Kidney (tissue), 22 donors: ENCODE results near the gene MIEN1. TPM values are rescaled to one million over a fixed set of nuclear protein-coding genes. Genes with fewer than 3 reads are reported as not detected.

Experiments used
- DNase-seq, 5 donors: peaks; one replicate each; pipeline ENCODE4 v3.0.0-alpha.2; 2013 to 2020
- FAIRE-seq: peaks from 2 replicates; lab custom pipeline; 2012; peaks lifted over from hg19 to GRCh38; lab: Jason Lieb, UNC
- H3K27ac ChIP-seq, 2 donors: one replicate each; pipeline ENCODE4 v1.7.0; 2013; ENCODE audit warnings: low read depth in 2 of 2, low read length in 2 of 2, inconsistent platforms in 1 of 2
- H3K27me3 ChIP-seq: one replicate; pipeline ENCODE4 v1.7.1; 2013; ENCODE audit warnings: low read length, inconsistent platforms; ENCODE audit not compliant: control insufficient read depth, insufficient read depth
- H3K36me3 ChIP-seq, 3 donors: one replicate each; pipeline versions ENCODE4 v1.7.0 to v1.7.1; 2013; ENCODE audit warnings: low read length in 3 of 3, control low read depth in 1 of 3, inconsistent platforms in 1 of 3; ENCODE audit not compliant: insufficient read depth in 3 of 3, control insufficient read depth in 2 of 3
- H3K4me1 ChIP-seq, 3 donors: one replicate each; pipeline versions ENCODE4 v1.7.0 to v1.7.1; 2013; ENCODE audit warnings: low read length in 3 of 3, inconsistent platforms in 1 of 3, low read depth in 1 of 3; ENCODE audit not compliant: control insufficient read depth in 2 of 3, insufficient read depth in 2 of 3
- H3K4me3 ChIP-seq, 3 donors: one replicate each; pipeline versions ENCODE4 v1.7.0 to v1.8.1; 2013; ENCODE audit warnings: low read length in 3 of 3, control low read depth in 1 of 3, inconsistent platforms in 1 of 3
- H3K9ac ChIP-seq, 3 donors: one replicate each; pipeline versions ENCODE4 v1.7.0 to v1.7.1; 2013; ENCODE audit warnings: low read length in 3 of 3, control low read depth in 1 of 3, inconsistent platforms in 1 of 3
- H3K9me3 ChIP-seq, 3 donors: one replicate each; pipeline versions ENCODE4 v1.7.0 to v1.7.1; 2013; ENCODE audit warnings: low read length in 3 of 3, control low read depth in 1 of 3, inconsistent platforms in 1 of 3; ENCODE audit not compliant: control insufficient read depth in 2 of 3, insufficient read depth in 1 of 3
- CTCF ChIP-seq: IDR thresholded peaks from 3 replicates; pipeline ENCODE4 v1.5.1; 2012; ENCODE audit warnings: mild to moderate bottlenecking, moderate library complexity, borderline replicate concordance; ENCODE audit not compliant: insufficient read depth; ENCODE audit errors: extremely low read depth
- intact Hi-C: fragments of 100-400 bp; cut with DNase I; formaldehyde crosslinking; loops from one replicate; pipeline ENCODE4 v1.11.1; 2022
- long read RNA-seq, 10 donors: library from polyadenylated mRNA in 1 of 10; unstranded in 1 of 10; transcript quantifications; one replicate each; pipeline ENCODE4 v2.0.0 and lab custom pipeline, GENCODE V29; 2021 to 2026
- polyA plus RNA-seq: library from polyadenylated mRNA; stranded (reverse); fragments of 350-450 nt; fragmentation: Illumina TruSeq; extraction: RNeasy Lipid Tissue Mini Kit (QIAGEN cat#74804); gene quantifications from one replicate; pipeline ENCODE4 v1.2.3, GENCODE V29; 2014; ENCODE audit warnings: low read depth, low replicate concordance; ENCODE audit not compliant: insufficient read depth
- total RNA-seq: library from RNA; stranded (reverse); fragmentation: NEBNext Ultra II Directional; extraction: Animal tissue kit (Norgen Biotek cat#: 25700); gene quantifications from one replicate; pipeline ENCODE4 v1.2.1, GENCODE V29; 2021
- donor health status: control.
- donor health status: control.
- donor health status: control.
- donor health status: control.
- donor health status: control.
- donor health status: DM: yes; HTN: yes; CAD: no.
- donor health status: Normal renal cell carcinoma (clear cell type).

The MIEN1 gene
- total RNA-seq (51.6 TPM), polyA plus RNA-seq (186 TPM)
- long read RNA-seq, donor 1, transcript MIEN1-201 (4 exons, 1,006 nt) = minor isoform, 21 of 49 reads
- long read RNA-seq, donor 1, transcript MIEN1-206 (1 exons, 1,999 nt) = major isoform, 27 of 49 reads
- long read RNA-seq, donor 1, partial matches to known transcripts = 0 of 49 reads
- long read RNA-seq, donor 1, other reads (novel, unspliced or antisense) = 0 of 49 reads
- long read RNA-seq, donor 2, transcript MIEN1-206 (1 exons, 1,999 nt) = minor isoform, 22 of 56 reads
- long read RNA-seq, donor 2, transcript MIEN1-202 (3 exons, 825 nt) = minor isoform, 8 of 56 reads
- long read RNA-seq, donor 2, transcript MIEN1-201 (4 exons, 1,006 nt) = major isoform, 26 of 56 reads
- long read RNA-seq, donor 2, partial matches to known transcripts = 0 of 56 reads
- long read RNA-seq, donor 2, other reads (novel, unspliced or antisense) = 0 of 56 reads
- long read RNA-seq, donor 3, transcript MIEN1-201 (4 exons, 1,006 nt) = major isoform, 43 of 84 reads
- long read RNA-seq, donor 3, transcript MIEN1-206 (1 exons, 1,999 nt) = minor isoform, 32 of 84 reads
- long read RNA-seq, donor 3, transcript MIEN1-202 (3 exons, 825 nt) = minor isoform, 6 of 84 reads
- long read RNA-seq, donor 3, partial matches to known transcripts = 0 of 84 reads
- long read RNA-seq, donor 3, other reads (novel, unspliced or antisense) = 0 of 84 reads
- long read RNA-seq, donor 4, transcript MIEN1-201 (4 exons, 1,006 nt) = minor isoform, 16 of 71 reads
- long read RNA-seq, donor 4, transcript MIEN1-206 (1 exons, 1,999 nt) = major isoform, 51 of 71 reads
- long read RNA-seq, donor 4, partial matches to known transcripts = 0 of 71 reads
- long read RNA-seq, donor 4, other reads (novel, unspliced or antisense) = 0 of 71 reads
- long read RNA-seq, donor 5, transcript MIEN1-206 (1 exons, 1,999 nt) = major isoform, 12 of 14 reads
- long read RNA-seq, donor 5, partial matches to known transcripts = 0 of 14 reads
- long read RNA-seq, donor 5, other reads (novel, unspliced or antisense) = 0 of 14 reads
- long read RNA-seq, donor 6, transcript MIEN1-202 (3 exons, 825 nt) = minor isoform, 8 of 117 reads
- long read RNA-seq, donor 6, transcript MIEN1-206 (1 exons, 1,999 nt) = major isoform, 63 of 117 reads
- long read RNA-seq, donor 6, transcript MIEN1-201 (4 exons, 1,006 nt) = minor isoform, 46 of 117 reads
- long read RNA-seq, donor 6, partial matches to known transcripts = 0 of 117 reads
- long read RNA-seq, donor 6, other reads (novel, unspliced or antisense) = 0 of 117 reads
- long read RNA-seq, donor 7, transcript MIEN1-201 (4 exons, 1,006 nt) = major isoform, 21 of 24 reads
- long read RNA-seq, donor 7, partial matches to known transcripts = 0 of 24 reads
- long read RNA-seq, donor 7, other reads (novel, unspliced or antisense) = 1 of 24 reads
- long read RNA-seq, donor 8, transcript MIEN1-201 (4 exons, 1,006 nt) = minor isoform, 21 of 52 reads
- long read RNA-seq, donor 8, transcript MIEN1-202 (3 exons, 825 nt) = minor isoform, 5 of 52 reads
- long read RNA-seq, donor 8, transcript MIEN1-206 (1 exons, 1,999 nt) = major isoform, 24 of 52 reads
- long read RNA-seq, donor 8, partial matches to known transcripts = 0 of 52 reads
- long read RNA-seq, donor 8, other reads (novel, unspliced or antisense) = 0 of 52 reads
- long read RNA-seq, donor 9, transcript MIEN1-201 (4 exons, 1,006 nt) = minor isoform, 15 of 74 reads
- long read RNA-seq, donor 9, transcript MIEN1-206 (1 exons, 1,999 nt) = major isoform, 55 of 74 reads
- long read RNA-seq, donor 9, partial matches to known transcripts = 0 of 74 reads
- long read RNA-seq, donor 9, other reads (novel, unspliced or antisense) = 0 of 74 reads
- long read RNA-seq, donor 10, transcript MIEN1-206 (1 exons, 1,999 nt) = major isoform, 56 of 75 reads
- long read RNA-seq, donor 10, transcript MIEN1-201 (4 exons, 1,006 nt) = minor isoform, 15 of 75 reads
- long read RNA-seq, donor 10, partial matches to known transcripts = 0 of 75 reads
- long read RNA-seq, donor 10, other reads (novel, unspliced or antisense) = 0 of 75 reads

GRCh38 chr17:39730095-39730921 is at the start of gene MIEN1:
MIEN1 (minus strand) TSS chr17:39730532; CDS start chr17:39730495, 37 bp downstream.
- no peaks in the 10 kb centered on the region for H3K9me3 ChIP-seq
- no peaks in the 10 kb centered on the region for H3K27me3 ChIP-seq
- H3K36me3 ChIP-seq = peaks cover 0 to 26% (median 8%) of the 10 kb centered on the region in 3 donors
- peak within 1 kb of the TSS; percentile 55 to 82 (median 75) for H3K4me3 ChIP-seq
- H3K9ac ChIP-seq = peak within 1 kb of the TSS; percentile 43 to 82 (median 56)
- peak; percentile 77 for TF ChIP-seq CTCF
- H3K27ac ChIP-seq = peak within 1 kb of the TSS; percentile 78 to 91
- FAIRE-seq = no peak
- DNase-seq = peak; percentile 90 to 97 (median 94)
- peaks cover 0 to 10% (median 8%) of the 10 kb centered on the region in 3 donors for H3K4me1 ChIP-seq
- intact Hi-C loops = no loop called here

GRCh38 chr17:39777534-39778365 is 47.4 kb upstream of the MIEN1 start:
- DNase-seq (no peak), FAIRE-seq (no peak)
- no peak overlapping the region for H3K27ac ChIP-seq
- no peaks in the 10 kb centered on the region for H3K4me1 ChIP-seq
- no peak overlapping the region for H3K9ac ChIP-seq
- no peaks in the 10 kb centered on the region for H3K9me3 ChIP-seq
- no peaks in the 10 kb centered on the region for H3K27me3 ChIP-seq
- TF ChIP-seq CTCF = no peak
- intact Hi-C loops = no loop called here
- no peak overlapping the region for H3K4me3 ChIP-seq
- no peaks in the 10 kb centered on the region for H3K36me3 ChIP-seq
